ENCODE measurements around the gene ZNF592. TPM values are rescaled to one million over a fixed set of nuclear protein-coding genes. Genes with fewer than 3 reads are reported as not detected.

Gene ZNF592
- total and polyA plus RNA-seq, 10 donors = 5.2 to 36.2 (median 32.5) TPM

DNA sequence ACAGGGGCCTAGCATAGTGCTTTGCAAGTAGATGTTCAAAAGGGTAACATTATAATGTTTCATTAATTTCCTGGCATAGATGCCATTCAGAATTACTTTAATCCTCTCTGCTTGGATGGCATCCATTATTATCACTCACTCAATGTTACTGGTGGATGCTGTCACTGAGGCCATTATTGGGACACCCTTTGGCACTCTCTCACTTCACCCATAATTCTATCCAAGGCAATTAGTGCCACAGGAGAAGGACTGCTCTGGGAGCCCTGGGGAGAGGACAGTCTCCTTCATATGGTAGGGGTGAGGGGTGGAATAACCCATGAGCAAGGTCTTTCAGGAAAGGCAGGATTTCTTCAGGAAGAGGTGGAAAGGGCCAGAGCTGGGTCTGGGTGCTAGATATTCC is 107.4 kb downstream of the ZNF592 start:
- Histone ChIP-seq H3K27me3 (replicated peaks in 1 of 7) (no peaks in the 10 kb centered on the region), H3K27ac (no peak overlapping the region), H3K4me3 (no peak overlapping the region), H3K36me3 (no peaks in the 10 kb centered on the region), H3K4me1 (no peaks in the 10 kb centered on the region), H3K9me3 (no peaks in the 10 kb centered on the region)
- TF ChIP-seq POLR2AphosphoS5 (IDR thresholded peaks at IDR 0.05) (no peak), POLR2A (IDR thresholded peaks at IDR 0.05) (no peak)
- TF ChIP-seq, protein P1, sequence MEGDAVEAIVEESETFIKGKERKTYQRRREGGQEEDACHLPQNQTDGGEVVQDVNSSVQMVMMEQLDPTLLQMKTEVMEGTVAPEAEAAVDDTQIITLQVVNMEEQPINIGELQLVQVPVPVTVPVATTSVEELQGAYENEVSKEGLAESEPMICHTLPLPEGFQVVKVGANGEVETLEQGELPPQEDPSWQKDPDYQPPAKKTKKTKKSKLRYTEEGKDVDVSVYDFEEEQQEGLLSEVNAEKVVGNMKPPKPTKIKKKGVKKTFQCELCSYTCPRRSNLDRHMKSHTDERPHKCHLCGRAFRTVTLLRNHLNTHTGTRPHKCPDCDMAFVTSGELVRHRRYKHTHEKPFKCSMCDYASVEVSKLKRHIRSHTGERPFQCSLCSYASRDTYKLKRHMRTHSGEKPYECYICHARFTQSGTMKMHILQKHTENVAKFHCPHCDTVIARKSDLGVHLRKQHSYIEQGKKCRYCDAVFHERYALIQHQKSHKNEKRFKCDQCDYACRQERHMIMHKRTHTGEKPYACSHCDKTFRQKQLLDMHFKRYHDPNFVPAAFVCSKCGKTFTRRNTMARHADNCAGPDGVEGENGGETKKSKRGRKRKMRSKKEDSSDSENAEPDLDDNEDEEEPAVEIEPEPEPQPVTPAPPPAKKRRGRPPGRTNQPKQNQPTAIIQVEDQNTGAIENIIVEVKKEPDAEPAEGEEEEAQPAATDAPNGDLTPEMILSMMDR (IDR thresholded peaks at IDR 0.05 in 8 of 11, conservative IDR thresholded peaks at IDR 0.05 in 3 of 11) = no peak
- no peak for DNase-seq
- intact Hi-C loops (cut with DNase I; ENCODE audit: low total_unique reads) = no loop called here

Small RNA genes within 50 kb of the gene (small RNA-seq; reads per million reads assigned to genes)
- gene RF00402 = 0 reads per million in 4 donors

Other genes with a start within 250 kb of the ZNF592 start
- 10 to 100 TPM in 4 of 7 donors, 1 to 10 TPM in 3; 8.1 to 15.1 (median 10.7) TPM for gene ZSCAN2, start 147.6 kb upstream of the ZNF592 start, total RNA-seq
- gene ZSCAN2, start 147.6 kb upstream of the ZNF592 start, polyA plus RNA-seq = 1 to 10 TPM; 4.6 to 6.4 (median 5.6) TPM
- 10 to 100 TPM; 23.1 to 31.6 (median 29.3) TPM for gene WDR73, start 94.3 kb upstream of the ZNF592 start, total RNA-seq
- gene WDR73, start 94.3 kb upstream of the ZNF592 start, polyA plus RNA-seq = 10 to 100 TPM; 12.7 to 20.2 (median 18.4) TPM
- 1 to 10 TPM; 1.0 to 4.2 (median 2.4) TPM for gene NMB, start 90.4 kb upstream of the ZNF592 start, total RNA-seq
- gene NMB, start 90.4 kb upstream of the ZNF592 start, polyA plus RNA-seq = 1 to 10 TPM; 2.2 to 5.5 (median 4.7) TPM
- gene SEC11A, start 32.5 kb upstream of the ZNF592 start, total RNA-seq = 100 to 1,000 TPM in 3 of 7 donors, 10 to 100 TPM in 4; 89.8 to 139 (median 96.9) TPM
- gene SEC11A, start 32.5 kb upstream of the ZNF592 start, polyA plus RNA-seq = 100 to 1,000 TPM in 2 of 3 donors, 10 to 100 TPM in 1; 86.5 to 114 (median 101) TPM
- gene ALPK3, start 68.8 kb downstream of the ZNF592 start, total RNA-seq = 1 to 10 TPM in 1 of 7 donors, under 1 TPM in 6; 0.69 to 1.1 (median 0.77) TPM
- gene ALPK3, start 68.8 kb downstream of the ZNF592 start, polyA plus RNA-seq = under 1 TPM; 0.13 to 0.29 (median 0.14) TPM
- gene SLC28A1, start 136.1 kb downstream of the ZNF592 start, total RNA-seq = under 1 TPM in 1 of 7 donors, not detected in 6; 0.16 TPM
- gene SLC28A1, start 136.1 kb downstream of the ZNF592 start, polyA plus RNA-seq = under 1 TPM in 2 of 3 donors, not detected in 1; 0.10 to 0.29 TPM
- gene PDE8A, start 233.3 kb downstream of the ZNF592 start, total RNA-seq = 10 to 100 TPM; 24.2 to 52.2 (median 39.8) TPM
- 10 to 100 TPM; 13.2 to 22.7 (median 14.9) TPM for gene PDE8A, start 233.3 kb downstream of the ZNF592 start, polyA plus RNA-seq

Measured in spleen (tissue), 11 donors.